OCI-LY1 (cell line): Measurements from ENCODE around the gene PSMG4.

Experiments used
- EZH2 ChIP-seq: fragments of 200-600 bp; sonication (generic), shearing (Covaris generic); IDR thresholded peaks from 2 replicates; pipeline ENCODE4 v1.8.0; 2017; ENCODE audit warnings: borderline replicate concordance, mixed run types, mild to moderate bottlenecking, antibody characterized with exemption, low read length, moderate library complexity, mixed read lengths
- TF ChIP-seq, protein P1 (sequence below): fragments of 200-600 bp; sonication (generic), shearing (Covaris generic); IDR thresholded peaks from 2 replicates; pipeline ENCODE4 v1.5.1; 2017; ENCODE audit warnings: mild to moderate bottlenecking, antibody characterized with exemption, low read length, moderate library complexity, mixed read lengths

DNA sequence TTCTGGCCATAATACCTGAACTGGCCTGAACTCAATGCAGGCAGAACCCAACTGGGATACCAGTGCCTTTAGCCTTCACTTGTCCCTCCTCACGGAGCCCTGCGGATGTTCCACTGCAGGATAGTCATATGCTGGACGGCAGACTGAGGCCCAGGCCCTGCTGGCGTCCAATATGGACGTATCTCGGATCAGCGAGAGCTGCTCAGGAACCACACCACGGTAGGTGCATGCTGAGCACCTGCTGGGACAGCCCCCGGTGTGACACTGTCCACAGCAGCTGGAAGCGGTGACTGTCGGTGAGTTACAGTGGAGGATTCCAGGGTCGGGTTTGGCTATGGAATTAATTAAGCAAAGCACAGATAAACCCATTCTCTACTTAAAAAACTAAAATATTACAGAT lies 48.7 kb downstream of the PSMG4 start:
- TF ChIP-seq, protein P1, sequence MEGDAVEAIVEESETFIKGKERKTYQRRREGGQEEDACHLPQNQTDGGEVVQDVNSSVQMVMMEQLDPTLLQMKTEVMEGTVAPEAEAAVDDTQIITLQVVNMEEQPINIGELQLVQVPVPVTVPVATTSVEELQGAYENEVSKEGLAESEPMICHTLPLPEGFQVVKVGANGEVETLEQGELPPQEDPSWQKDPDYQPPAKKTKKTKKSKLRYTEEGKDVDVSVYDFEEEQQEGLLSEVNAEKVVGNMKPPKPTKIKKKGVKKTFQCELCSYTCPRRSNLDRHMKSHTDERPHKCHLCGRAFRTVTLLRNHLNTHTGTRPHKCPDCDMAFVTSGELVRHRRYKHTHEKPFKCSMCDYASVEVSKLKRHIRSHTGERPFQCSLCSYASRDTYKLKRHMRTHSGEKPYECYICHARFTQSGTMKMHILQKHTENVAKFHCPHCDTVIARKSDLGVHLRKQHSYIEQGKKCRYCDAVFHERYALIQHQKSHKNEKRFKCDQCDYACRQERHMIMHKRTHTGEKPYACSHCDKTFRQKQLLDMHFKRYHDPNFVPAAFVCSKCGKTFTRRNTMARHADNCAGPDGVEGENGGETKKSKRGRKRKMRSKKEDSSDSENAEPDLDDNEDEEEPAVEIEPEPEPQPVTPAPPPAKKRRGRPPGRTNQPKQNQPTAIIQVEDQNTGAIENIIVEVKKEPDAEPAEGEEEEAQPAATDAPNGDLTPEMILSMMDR = no peak
- no peak for TF ChIP-seq EZH2
